COLO668 (cell line): ENCODE data around the gene SKP1.
"Not testable (repeated sequence)": the region's sequence is repeated elsewhere in the genome, so short reads cannot be mapped to it uniquely, and the experiment has no call there.

Experiments
- DNase-seq: peaks from one replicate; lab custom pipeline; 2025; ENCODE audit not compliant: unreplicated experiment; lab: John Stamatoyannopoulos, UW

Gene SKP1

DNA sequence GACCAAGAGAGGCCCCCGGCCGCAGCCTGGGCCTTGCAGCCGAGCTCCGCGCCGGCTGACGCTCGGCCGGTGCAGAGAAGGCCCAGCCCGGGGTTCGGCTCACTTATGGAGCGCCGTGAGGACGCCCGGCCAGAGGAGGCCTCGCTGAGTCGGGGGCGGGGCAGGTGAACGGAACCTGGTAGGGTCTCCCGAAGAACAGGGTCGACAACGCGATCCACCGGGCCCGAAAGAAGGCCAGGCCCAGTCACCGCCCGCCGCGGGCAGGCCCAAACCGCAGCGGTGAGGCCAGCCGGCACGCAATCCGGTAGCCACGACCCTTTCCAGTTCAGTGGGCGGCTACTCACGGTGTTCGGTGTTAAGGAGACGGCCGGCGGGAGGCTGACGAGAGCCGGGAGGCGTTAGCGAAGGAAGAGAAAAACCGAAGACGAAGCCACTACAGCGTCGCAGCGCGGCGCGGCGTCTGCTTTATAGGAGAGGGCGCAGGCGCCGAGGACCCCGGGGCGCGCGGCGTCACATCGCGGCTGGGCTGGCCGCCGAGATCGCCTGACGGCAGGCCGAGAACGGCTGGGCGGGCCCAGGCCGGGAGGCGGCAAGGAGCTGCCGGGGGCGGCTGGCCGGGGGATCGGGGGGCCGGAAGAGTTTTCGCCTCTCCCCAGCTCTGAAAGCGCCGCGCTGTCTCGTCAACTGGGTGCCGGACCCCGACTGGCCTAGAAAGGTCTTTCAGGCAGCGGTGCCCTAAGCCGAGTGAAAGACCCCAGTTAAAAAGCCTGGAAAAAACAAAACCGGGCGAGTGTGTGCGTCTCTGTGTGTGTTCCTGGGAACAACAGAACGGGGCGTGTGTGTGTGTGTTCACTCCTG, at the start of gene SKP1:
Gene SKP1, minus strand, starts transcription at position 440 of the 858 bp plus-strand sequence. CDS start 2,928 bp downstream, outside the sequence.
- DNase-seq = peak; percentile 81

DNA sequence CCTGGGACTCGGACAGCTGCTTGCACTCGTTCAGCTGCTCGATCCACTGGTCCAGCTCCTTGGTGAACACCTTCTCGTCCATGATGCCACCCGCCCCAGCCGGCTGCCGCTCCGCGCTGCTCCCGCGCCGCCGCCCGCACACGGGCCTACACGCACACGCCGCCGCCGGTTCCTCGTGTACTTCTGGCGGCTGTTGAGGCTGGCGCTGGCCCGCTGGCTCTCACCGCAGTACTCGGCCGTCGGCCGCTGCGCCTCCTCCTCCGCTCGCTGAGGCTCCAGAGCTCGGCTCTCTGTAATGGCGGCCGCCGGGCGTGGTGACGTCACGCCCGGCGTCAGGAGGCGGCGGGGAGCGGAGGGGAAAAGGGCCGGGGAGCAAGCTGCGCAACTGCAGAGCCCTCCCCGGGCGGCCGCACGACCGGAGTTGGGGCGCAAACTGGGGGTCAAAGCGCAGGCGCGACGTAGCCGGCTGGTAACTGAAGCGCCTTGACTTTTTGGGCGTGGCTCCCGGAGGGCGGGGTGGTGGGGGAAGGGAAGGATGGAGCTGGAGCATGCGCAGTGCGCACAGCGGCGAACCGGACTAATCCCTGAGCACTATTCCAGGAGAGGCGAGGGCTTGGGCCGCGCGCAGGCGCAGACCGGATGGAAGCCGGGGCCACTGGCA, 49.2 kb upstream of the SKP1 start, which contains the start of gene PPP2CA:
Gene PPP2CA, minus strand, starts transcription at position 294 of the 661 bp plus-strand sequence. Its CDS starts 212 bp downstream, at position 82.
- peak; percentile 93 for DNase-seq

DNA sequence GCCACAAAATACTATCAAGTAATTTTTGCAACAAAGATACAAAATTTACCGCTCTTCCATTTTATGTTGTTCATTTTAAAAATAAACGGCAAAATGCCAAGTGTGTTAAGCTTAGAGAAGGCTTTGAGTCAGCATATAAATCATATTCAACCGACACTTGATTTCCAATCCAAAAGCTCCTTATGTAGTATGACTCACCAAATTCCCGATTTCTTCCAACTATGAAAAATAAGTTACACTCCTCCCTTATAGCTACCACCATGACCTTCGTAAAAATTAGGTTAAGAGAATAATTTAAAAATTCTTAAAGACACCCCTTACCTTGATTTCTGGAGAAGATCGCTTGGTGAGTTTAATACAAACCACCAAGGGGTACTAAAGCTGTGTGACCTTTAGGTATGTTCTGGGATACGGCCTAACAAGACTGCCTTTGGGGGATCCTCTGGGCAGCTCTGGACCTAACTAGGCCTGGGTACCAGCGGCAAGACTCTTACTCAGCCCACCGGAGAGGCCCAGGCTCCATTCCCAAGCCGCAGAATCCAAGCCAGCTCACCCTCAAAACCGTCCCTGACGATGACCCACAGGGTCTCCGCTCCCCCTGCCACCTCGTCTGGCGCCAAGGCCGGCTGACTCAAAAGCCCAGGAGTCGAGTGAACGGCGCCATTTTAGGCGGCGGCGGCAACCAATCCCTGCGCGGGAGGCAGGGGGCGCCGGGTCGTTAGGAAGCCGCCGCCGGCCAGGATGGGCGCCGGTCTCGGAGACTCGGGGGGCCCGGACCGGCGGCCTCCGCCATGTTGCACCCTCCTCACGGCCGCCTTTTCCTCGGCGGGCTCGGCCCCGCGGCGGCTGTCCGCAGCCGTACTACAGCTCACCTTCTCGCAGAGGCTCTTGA, 48.4 kb upstream of the SKP1 start:
- DNase-seq = peak; percentile 63

DNA sequence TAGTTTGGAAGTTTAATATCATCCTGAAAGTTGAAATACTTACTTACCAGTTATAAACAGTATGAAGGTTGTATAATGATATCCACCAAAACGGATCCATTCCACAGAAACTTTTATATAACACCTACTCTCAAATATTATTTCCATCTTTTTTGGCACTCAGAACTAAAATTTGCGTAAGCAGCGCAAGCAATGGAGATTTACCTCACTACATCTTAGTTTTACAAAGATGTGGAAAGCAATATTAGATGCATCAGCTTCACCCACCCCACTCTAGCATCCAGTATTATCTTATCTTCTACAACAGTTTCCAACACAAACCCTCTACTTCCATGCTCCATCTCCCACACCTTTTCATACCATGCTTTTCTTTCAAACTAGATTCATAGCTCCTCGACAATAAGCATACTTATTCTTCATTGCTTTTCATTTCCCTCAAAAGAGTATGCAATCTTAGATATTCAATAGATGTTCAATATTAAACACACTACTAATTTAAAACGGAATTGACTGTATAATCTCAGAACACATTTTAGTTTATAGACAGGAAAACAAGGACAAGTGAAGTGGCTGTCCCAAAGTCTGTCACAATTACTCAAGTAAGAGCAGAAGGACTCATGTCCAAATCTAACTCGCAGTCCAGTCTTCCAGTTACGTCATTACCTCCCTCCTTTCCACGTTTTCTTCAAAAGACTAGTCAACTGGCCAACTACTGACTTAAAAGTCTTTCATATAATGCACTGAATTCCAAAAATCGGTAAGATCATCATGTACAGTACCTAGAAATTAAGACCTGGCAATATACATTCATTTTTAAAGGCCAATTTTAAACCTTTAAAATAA, 46.9 kb upstream of the SKP1 start:
- no peak for DNase-seq

- not testable (repeated sequence) for DNase-seq
These were observed 44.9 kb upstream of the SKP1 start for GRCh38 chr5:134221690-134222089.

GRCh38 chr5:134215757-134216156, 39.0 kb upstream of the SKP1 start:
- no peak for DNase-seq

DNA sequence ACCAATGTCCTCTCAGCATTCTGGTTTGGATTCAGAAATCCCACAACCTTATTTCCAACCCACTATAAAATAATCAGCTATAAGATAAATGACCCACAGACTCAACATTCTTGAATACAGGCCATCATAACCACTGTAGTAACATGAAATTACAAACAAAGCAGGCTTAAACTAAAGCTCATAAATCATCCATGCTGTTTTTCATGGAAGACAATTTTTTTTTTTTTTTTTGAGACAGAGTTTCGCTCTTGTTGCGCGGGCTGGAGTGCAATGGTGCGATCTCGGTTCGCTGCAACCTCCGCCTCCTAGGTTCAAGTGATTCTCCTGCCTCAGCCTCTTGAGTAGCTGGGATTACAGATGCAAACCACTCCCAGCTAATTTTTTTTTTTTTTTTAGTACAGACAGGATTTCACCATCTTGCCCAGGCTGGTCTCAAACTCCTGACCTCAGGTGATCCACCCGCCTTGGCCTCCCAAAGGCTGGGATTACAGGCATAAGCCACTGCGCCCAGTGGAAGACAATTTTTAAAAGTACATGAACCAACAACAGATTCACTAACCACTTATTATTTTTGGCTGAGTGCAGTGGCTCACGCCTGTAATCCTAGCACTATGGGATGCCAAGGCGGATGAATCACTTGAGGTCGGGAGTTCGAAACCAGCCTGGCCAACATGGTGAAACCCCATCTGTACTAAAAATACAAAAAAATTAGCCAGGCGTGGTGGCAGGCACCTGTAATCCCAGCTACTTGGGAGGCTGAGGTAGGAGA, 34.7 kb upstream of the SKP1 start:
- not testable (repeated sequence) for DNase-seq

- DNase-seq = no peak
These were observed 32.9 kb upstream of the SKP1 start for GRCh38 chr5:134209477-134210245.

DNA sequence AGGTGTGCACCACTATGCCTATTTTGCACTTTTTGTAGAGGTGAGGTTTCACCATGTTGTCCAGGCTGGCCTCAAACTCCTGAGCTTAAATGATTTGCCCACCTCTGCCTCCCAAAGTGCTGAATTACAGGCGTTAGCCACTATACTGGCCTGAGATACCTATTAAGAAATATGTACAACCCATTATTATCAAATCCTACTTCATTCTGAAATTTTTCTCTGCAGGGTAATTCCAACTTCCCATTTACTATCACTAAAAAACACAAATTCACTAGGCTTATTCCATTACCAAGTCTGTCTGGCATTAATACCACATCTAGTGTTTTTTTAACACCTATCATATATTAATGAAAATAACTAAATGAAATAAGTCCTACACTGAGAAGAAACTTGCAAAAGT, 30.9 kb upstream of the SKP1 start:
- no peak for DNase-seq

DNA sequence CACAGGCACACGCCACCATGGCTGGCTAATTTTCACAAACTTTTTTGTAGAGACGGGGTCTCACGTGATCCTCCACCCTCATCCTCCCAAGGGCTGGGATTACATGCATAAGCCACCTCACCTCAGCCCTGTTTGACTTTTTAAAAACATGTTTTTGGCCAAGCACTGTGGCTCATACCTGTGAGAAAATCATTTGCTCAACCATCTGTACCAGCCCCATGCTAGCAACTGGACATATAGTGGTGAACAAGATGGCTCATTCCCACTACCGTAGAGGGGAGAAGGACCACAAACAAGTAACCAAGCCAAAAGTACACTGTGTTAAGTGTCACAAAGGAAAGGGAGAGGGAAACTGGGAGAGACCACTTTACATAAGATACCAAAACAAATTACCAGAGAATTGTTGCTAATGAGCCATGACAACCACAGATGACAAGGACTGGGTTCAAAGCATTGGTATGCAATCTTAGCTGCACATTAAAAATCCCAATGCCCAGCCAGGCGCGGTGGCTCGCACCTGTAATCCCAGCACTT, 29.9 kb upstream of the SKP1 start:
- no peak for DNase-seq

- DNase-seq = no peak
These were observed 27.8 kb upstream of the SKP1 start for GRCh38 chr5:134204575-134204974.

- no peak for DNase-seq
These were observed 26.9 kb upstream of the SKP1 start for GRCh38 chr5:134203630-134204029.

DNA sequence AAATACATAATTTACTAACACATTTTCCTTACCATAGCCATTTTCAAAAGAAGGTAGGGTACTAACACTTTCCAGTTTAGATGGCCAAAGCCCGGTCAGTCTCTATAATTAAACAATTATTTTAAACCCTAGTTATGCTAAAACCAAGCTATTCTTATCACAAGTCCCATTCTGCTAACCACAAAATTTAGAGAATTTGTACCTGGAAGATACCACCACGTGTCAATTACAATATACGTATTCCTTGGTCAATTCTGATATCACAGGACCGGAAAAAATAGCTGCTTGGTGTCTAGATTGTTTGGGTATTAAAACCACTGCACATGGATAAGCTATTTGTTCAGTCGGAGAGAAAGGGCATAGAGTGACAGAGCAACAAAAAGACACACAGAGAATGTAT, 18.9 kb upstream of the SKP1 start:
- no peak for DNase-seq

GRCh38 chr5:134189031-134189430, 12.3 kb upstream of the SKP1 start:
- no peak for DNase-seq

DNA sequence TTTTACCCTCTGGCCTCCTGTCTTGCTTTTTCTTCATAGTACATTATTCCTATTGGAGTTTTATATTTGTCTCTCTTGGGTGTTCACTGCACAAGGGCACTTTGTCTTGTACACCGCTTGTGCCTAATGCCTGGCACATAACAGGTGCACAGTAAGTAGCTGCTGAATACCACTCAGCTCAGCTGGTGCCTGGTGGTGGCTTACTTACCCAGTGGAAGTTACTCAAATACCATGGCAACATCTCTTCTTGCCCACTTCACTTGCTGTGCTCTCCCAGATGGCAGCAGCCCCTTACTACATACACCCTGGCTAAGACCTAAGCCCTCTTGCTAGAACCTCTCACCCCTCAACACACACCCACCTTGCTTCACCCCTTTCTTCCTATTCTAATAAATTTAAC, 11.3 kb upstream of the SKP1 start:
- DNase-seq = no peak

- DNase-seq = peak; percentile 48
These were observed 7.7 kb upstream of the SKP1 start for GRCh38 chr5:134184155-134185135.

DNA sequence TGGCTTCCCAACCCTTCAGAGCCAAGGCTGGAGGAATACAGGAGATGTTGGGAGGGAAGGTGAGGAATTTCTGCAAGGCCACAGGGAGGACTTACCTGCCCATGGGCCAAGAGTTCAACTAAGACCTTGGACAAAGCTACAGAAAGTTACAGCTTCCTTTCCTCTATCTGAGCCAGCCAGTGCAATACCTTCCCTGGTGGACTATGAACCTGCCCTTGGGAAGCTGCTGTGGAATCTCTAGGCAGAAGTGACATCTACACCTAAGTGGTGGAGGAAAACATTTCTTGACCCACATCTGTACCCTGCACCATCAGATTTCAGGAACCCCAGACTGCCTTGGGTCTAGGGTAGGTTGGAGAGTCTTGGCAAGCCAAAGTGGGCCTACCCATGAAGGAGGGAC, 6.7 kb upstream of the SKP1 start:
- DNase-seq = no peak

DNA sequence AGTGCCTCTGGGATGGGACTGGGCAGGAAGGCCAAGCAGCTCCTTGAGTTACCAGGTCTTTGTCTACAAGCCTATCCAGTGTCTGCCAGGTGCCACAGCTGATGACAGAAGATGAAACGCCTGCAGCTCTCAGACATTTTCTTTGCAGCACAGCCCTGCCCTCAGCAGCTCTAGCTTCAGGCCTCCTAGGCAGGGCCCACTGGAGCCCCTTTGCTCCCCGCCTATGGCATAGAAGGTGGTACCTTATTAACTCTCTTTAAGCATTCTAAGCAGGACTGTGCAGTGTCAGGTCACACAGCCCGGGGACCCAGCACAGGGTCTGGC, 1.3 kb upstream of the SKP1 start:
- DNase-seq = no peak
